Mesodermal cell (in vitro differentiated cells): Measurements from ENCODE around the gene CLTCL1.

Experiments used
- H3K27ac ChIP-seq: 2 replicates; pipeline ENCODE4 v1.7.0; 2013; ENCODE audit warnings: mild to moderate bottlenecking, low read depth, low read length, moderate library complexity; ENCODE audit not compliant: severe bottlenecking
- H3K36me3 ChIP-seq: 2 replicates; pipeline ENCODE4 v1.7.1; 2013; ENCODE audit warnings: mild to moderate bottlenecking, low read length, moderate library complexity; ENCODE audit not compliant: control insufficient read depth, insufficient read depth
- H3K4me1 ChIP-seq: one replicate; pipeline ENCODE4 v1.7.1; 2013; ENCODE audit warnings: mild to moderate bottlenecking, low read length; ENCODE audit not compliant: insufficient read depth, control insufficient read depth, poor library complexity, severe bottlenecking
- H3K4me3 ChIP-seq: 2 replicates; pipeline ENCODE4 v1.7.0; 2013; ENCODE audit warnings: low read length, control low read depth, mild to moderate bottlenecking; ENCODE audit not compliant: insufficient read depth, poor library complexity, severe bottlenecking; ENCODE audit errors: extremely low read depth
- H3K9me3 ChIP-seq: 2 replicates; pipeline ENCODE4 v1.7.1; 2013; ENCODE audit warnings: mild to moderate bottlenecking, low read length, moderate library complexity; ENCODE audit not compliant: control insufficient read depth
- WGBS, 2 experiments: methylation state at CpG; one replicate each; pipeline ENCODE4 v1.1.5; 2013; ENCODE audit warnings: missing lambda C conversion rate in 2 of 2; ENCODE audit not compliant: insufficient coverage in 2 of 2; 5-methylcytosine and 5-hydroxymethylcytosine counted together

The CLTCL1 gene

GRCh38 chr22:19174106-19175025 is 117.2 kb downstream of the CLTCL1 start:
- Histone ChIP-seq H3K36me3 (peaks cover 32% of the 10 kb centered on the region), H3K4me3 (no peak overlapping the region), H3K9me3 (no peaks in the 10 kb centered on the region), H3K4me1 (peaks cover 53% of the 10 kb centered on the region), H3K27ac (peak overlapping the region; percentile 69)
- WGBS, 2 experiments: 63 to 79% methylated on average over 6 to 11 of the region's 14 CpGs

GRCh38 chr22:19173047-19174035 is 118.2 kb downstream of the CLTCL1 start:
- WGBS, 2 experiments: 93 to 96% methylated on average over 15 to 16 of the region's 19 CpGs
- Histone ChIP-seq H3K27ac (no peak overlapping the region), H3K4me1 (peaks cover 53% of the 10 kb centered on the region), H3K9me3 (no peaks in the 10 kb centered on the region), H3K4me3 (peak overlapping the region; percentile 98), H3K36me3 (peaks cover 32% of the 10 kb centered on the region)

- peaks cover 55% of the 10 kb centered on the region for H3K4me1 ChIP-seq
- peak overlapping the region; percentile 98 for H3K4me3 ChIP-seq
- no peak overlapping the region for H3K27ac ChIP-seq
- no peaks in the 10 kb centered on the region for H3K9me3 ChIP-seq
- 40 to 44% methylated on average over 10 to 13 of the region's 13 CpGs for WGBS, 2 experiments
- H3K36me3 ChIP-seq: peaks cover 32% of the 10 kb centered on the region
These were observed 119.1 kb downstream of the CLTCL1 start for GRCh38 chr22:19172213-19173046.

GRCh38 chr22:19169947-19170318 is 121.6 kb downstream of the CLTCL1 start:
- H3K36me3 ChIP-seq: peaks cover 13% of the 10 kb centered on the region
- no peak overlapping the region for H3K27ac ChIP-seq
- peaks cover 32% of the 10 kb centered on the region for H3K4me1 ChIP-seq
- 80 to 89% methylated on average over 6 to 7 of the region's 7 CpGs for WGBS, 2 experiments
- H3K4me3 ChIP-seq: no peak overlapping the region
- H3K9me3 ChIP-seq: no peaks in the 10 kb centered on the region

- H3K4me1 ChIP-seq: peaks cover 25% of the 10 kb centered on the region
- WGBS, 2 experiments: 14 to 19% methylated on average over 53 to 55 of the region's 58 CpGs
- H3K36me3 ChIP-seq: peaks cover 8% of the 10 kb centered on the region
- peak overlapping the region; percentile 11 for H3K4me3 ChIP-seq
- no peaks in the 10 kb centered on the region for H3K9me3 ChIP-seq
- no peak overlapping the region for H3K27ac ChIP-seq
These were observed 122.2 kb downstream of the CLTCL1 start for GRCh38 chr22:19169002-19169946.

- Histone ChIP-seq H3K36me3 (no peaks in the 10 kb centered on the region), H3K27ac (no peak overlapping the region), H3K4me3 (no peak overlapping the region), H3K4me1 (peaks cover 17% of the 10 kb centered on the region), H3K9me3 (no peaks in the 10 kb centered on the region)
- 73 to 74% methylated on average over 14 to 17 of the region's 17 CpGs for WGBS, 2 experiments
These were observed 123.2 kb downstream of the CLTCL1 start for GRCh38 chr22:19168088-19168890.

GRCh38 chr22:19167106-19167869 is 124.2 kb downstream of the CLTCL1 start:
- peaks cover 8% of the 10 kb centered on the region for H3K4me1 ChIP-seq
- WGBS, 2 experiments: 72 to 73% methylated on average over 12 of the region's 13 CpGs
- H3K4me3 ChIP-seq: no peak overlapping the region
- no peaks in the 10 kb centered on the region for H3K9me3 ChIP-seq
- H3K27ac ChIP-seq: no peak overlapping the region
- no peaks in the 10 kb centered on the region for H3K36me3 ChIP-seq

GRCh38 chr22:19166421-19166820 is 125.1 kb downstream of the CLTCL1 start:
- no peaks in the 10 kb centered on the region for H3K36me3 ChIP-seq
- H3K4me3 ChIP-seq: no peak overlapping the region
- WGBS, 2 experiments: 78 to 87% methylated on average over 7 to 8 of the region's 8 CpGs
- no peaks in the 10 kb centered on the region for H3K9me3 ChIP-seq
- peaks cover 8% of the 10 kb centered on the region for H3K4me1 ChIP-seq
- H3K27ac ChIP-seq: no peak overlapping the region
